Suprapubic skin (tissue), 4 donors: ENCODE results near the gene CD68. TPM values are rescaled to one million over a fixed set of nuclear protein-coding genes. Genes with fewer than 3 reads are reported as not detected.
A peak's percentile ranks its signal among the peaks of the same experiment; 100 is the strongest.

Experiments
- DNase-seq, 2 donors: peaks; one replicate each; pipeline ENCODE4 v3.0.0-alpha.2; 2019; ENCODE audit warnings: low spot score in 2 of 2
- H3K27ac ChIP-seq: fragments of 200-600 bp; sonication (generic); one replicate; pipeline ENCODE4 v1.5.1; 2019
- H3K27me3 ChIP-seq: fragments of 200-600 bp; sonication (generic); one replicate; pipeline ENCODE4 v1.5.1; 2019
- H3K36me3 ChIP-seq: fragments of 200-600 bp; sonication (generic); one replicate; pipeline ENCODE4 v1.5.1; 2019
- H3K4me1 ChIP-seq: fragments of 200-600 bp; sonication (generic); one replicate; pipeline ENCODE4 v1.5.1; 2019
- H3K4me3 ChIP-seq: fragments of 200-600 bp; sonication (generic); one replicate; pipeline ENCODE4 v1.5.1; 2019; ENCODE audit warnings: mild to moderate bottlenecking
- H3K9me3 ChIP-seq: fragments of 200-600 bp; sonication (generic); one replicate; pipeline ENCODE4 v1.5.1; 2019
- EP300 ChIP-seq: sonication (generic); formaldehyde crosslinking; IDR thresholded peaks from one replicate; pipeline ENCODE4 v1.6.1; 2017; ENCODE audit warnings: antibody characterized with exemption
- POLR2A ChIP-seq, 2 donors: fragments of 450-650 bp; IDR thresholded peaks; one replicate each; pipeline ENCODE4 v1.6.1; 2017; ENCODE audit warnings: antibody characterized with exemption in 2 of 2, mild to moderate bottlenecking in 2 of 2, moderate library complexity in 2 of 2
- POLR2AphosphoS5 ChIP-seq, 3 donors: sonication (generic); formaldehyde crosslinking; IDR thresholded peaks; one replicate each; pipeline ENCODE4 v1.6.1; 2017; ENCODE audit warnings: antibody characterized with exemption in 3 of 3
- WGBS: methylation state at CpG from one replicate; pipeline ENCODE4 v1.1.5; 2018; 5-methylcytosine and 5-hydroxymethylcytosine counted together
- total RNA-seq, 4 donors: library from RNA; depleted of rRNA; stranded (reverse); fragments of >200 nt; gene quantifications; one replicate each; pipeline ENCODE4 v1.1.0, GENCODE V29; 2016
- TF ChIP-seq, protein P1 (sequence below), 2 donors: fragments of 200-600 bp in 1 of 2; fragments of 450-650 bp in 1 of 2; sonication (generic) in 1 of 2; IDR thresholded peaks; one replicate each; pipeline ENCODE4 v1.5.1; 2016 to 2019; ENCODE audit warnings: antibody characterized with exemption in 2 of 2, mild to moderate bottlenecking in 1 of 2, moderate library complexity in 1 of 2

CD68 gene, protein sequence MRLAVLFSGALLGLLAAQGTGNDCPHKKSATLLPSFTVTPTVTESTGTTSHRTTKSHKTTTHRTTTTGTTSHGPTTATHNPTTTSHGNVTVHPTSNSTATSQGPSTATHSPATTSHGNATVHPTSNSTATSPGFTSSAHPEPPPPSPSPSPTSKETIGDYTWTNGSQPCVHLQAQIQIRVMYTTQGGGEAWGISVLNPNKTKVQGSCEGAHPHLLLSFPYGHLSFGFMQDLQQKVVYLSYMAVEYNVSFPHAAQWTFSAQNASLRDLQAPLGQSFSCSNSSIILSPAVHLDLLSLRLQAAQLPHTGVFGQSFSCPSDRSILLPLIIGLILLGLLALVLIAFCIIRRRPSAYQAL
- 10 to 100 TPM in 1 of 4 donors, 1 to 10 TPM in 3; 5.0 to 13.2 (median 9.6) TPM for total RNA-seq

DNA sequence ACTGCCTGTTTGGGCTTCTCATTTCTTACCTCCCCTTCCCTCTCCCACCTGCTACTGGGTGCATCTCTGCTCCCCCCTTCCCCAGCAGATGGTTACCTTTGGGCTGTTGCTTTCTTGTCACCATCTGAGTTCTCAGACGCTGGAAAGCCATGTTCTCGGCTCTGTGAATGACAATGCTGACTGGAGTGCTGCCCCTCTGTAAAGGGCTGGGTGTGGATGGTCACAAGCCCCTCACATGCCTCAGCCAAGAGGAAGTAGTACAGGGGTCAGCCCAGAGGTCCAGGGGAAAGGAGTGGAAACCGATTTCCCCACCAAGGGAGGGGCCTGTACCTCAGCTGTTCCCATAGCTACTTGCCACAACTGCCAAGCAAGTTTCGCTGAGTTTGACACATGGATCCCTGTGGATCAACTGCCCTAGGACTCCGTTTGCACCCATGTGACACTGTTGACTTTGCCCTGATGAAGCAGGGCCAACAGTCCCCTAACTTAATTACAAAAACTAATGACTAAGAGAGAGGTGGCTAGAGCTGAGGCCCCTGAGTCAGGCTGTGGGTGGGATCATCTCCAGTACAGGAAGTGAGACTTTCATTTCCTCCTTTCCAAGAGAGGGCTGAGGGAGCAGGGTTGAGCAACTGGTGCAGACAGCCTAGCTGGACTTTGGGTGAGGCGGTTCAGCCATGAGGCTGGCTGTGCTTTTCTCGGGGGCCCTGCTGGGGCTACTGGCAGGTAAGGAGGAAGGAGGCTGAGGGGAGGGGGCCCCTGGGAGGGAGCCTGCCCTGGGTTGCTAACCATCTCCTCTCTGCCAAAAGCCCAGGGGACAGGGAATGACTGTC is at the start of gene CD68:
Gene CD68 (plus strand): TSS at position 638 of the 833 bp plus-strand sequence. CDS start 40 bp downstream, at position 678.
- Histone ChIP-seq H3K27me3 (no peaks in the 10 kb centered on the region), H3K36me3 (peaks cover 47% of the 10 kb centered on the region), H3K9me3 (no peaks in the 10 kb centered on the region), H3K4me3 (peak within 1 kb of the TSS; percentile 60), H3K27ac (peak within 1 kb of the TSS; percentile 90), H3K4me1 (peaks cover 88% of the 10 kb centered on the region)
- TF ChIP-seq EP300 (no peak), POLR2AphosphoS5 (IDR thresholded peaks at IDR 0.05) (peak; percentile 19 to 69 (median 32)), POLR2A (IDR thresholded peaks at IDR 0.05) (peak in 1 of 2 donors; percentile 58)
- TF ChIP-seq, protein P1, sequence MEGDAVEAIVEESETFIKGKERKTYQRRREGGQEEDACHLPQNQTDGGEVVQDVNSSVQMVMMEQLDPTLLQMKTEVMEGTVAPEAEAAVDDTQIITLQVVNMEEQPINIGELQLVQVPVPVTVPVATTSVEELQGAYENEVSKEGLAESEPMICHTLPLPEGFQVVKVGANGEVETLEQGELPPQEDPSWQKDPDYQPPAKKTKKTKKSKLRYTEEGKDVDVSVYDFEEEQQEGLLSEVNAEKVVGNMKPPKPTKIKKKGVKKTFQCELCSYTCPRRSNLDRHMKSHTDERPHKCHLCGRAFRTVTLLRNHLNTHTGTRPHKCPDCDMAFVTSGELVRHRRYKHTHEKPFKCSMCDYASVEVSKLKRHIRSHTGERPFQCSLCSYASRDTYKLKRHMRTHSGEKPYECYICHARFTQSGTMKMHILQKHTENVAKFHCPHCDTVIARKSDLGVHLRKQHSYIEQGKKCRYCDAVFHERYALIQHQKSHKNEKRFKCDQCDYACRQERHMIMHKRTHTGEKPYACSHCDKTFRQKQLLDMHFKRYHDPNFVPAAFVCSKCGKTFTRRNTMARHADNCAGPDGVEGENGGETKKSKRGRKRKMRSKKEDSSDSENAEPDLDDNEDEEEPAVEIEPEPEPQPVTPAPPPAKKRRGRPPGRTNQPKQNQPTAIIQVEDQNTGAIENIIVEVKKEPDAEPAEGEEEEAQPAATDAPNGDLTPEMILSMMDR (IDR thresholded peaks at IDR 0.05), result no peak
- peak in 1 of 2 donors; percentile 92 for DNase-seq
- WGBS, result 14% methylated on average over 7 of the region's 7 CpGs

DNA sequence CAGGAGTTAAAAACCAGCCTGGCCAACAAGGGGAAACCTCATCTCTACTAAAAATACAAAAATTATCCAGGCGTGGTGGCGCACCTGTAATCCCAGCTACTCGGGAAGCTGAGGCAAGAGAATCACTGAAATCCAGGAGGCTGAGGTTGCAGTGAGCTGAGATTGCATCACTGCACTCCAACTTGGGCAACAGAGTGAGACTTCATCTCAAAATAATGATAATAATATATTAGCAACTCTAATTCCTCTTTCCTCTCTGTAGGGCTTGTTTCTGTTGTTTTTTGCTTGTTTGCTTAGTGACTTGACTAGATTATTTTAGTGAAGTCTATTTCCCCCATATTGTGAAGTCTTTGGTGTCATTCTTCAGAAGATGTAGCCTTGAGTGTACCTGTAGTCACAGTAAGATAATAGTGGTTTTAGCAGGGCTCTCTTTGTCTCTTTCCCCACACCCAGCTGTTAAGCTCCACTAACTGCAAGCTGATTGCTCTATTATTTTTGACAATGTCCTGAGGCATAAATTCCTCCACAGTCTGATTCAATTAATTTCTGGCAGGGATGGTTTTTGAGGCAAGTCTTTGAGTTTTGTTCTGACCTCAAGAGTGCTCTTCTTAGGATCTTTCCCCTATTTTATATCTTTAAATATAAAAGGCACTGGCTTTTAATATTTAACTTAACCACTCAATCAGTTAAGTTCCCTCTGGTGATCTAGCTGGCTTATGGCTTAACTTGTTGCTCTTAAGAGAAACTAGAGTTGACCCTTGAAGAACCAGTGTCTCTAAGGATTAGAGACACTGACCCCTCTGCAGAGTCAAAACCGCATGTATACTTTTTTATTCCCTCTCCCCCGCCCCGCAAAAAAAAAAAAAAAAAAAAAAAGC is 49.2 kb upstream of the CD68 start:
- TF ChIP-seq, protein P1 (IDR thresholded peaks at IDR 0.05), result no peak
- TF ChIP-seq POLR2AphosphoS5 (IDR thresholded peaks at IDR 0.05) (no peak), POLR2A (IDR thresholded peaks at IDR 0.05) (no peak), EP300 (no peak)
- H3K27me3 ChIP-seq, result no peaks in the 10 kb centered on the region
- H3K4me1 ChIP-seq, result no peaks in the 10 kb centered on the region
- no peak for DNase-seq
- H3K9me3 ChIP-seq, result no peaks in the 10 kb centered on the region
- 86% methylated on average over 6 of the region's 6 CpGs for WGBS
- no peak overlapping the region for H3K4me3 ChIP-seq
- H3K36me3 ChIP-seq, result no peaks in the 10 kb centered on the region
- H3K27ac ChIP-seq, result no peak overlapping the region

DNA sequence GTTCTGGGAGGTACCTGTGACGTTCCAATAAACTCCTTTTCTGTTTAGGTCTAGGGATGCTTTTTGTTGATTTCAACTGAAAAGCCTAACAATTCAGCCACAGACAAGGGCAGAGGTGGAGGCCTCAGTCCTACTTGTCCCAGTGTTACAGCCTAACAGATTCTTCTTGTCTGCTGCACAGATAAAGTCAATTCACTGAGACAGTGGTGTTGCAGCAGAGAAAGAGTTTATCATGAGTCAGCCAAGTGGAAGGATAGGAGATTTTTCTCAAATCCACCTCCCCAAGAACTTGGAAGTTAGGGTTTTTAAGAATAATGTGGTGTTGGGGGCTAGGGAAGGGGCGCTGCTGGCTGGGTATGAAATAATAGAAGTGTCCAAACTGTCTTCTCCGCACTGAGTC is 41.4 kb upstream of the CD68 start:
- Histone ChIP-seq H3K27me3 (no peaks in the 10 kb centered on the region), H3K9me3 (no peaks in the 10 kb centered on the region), H3K36me3 (no peaks in the 10 kb centered on the region), H3K27ac (no peak overlapping the region), H3K4me3 (no peak overlapping the region), H3K4me1 (no peaks in the 10 kb centered on the region)
- WGBS, result 59% methylated on average over 3 of the region's 3 CpGs
- TF ChIP-seq POLR2AphosphoS5 (IDR thresholded peaks at IDR 0.05), result no peak
- TF ChIP-seq EP300, result no peak
- TF ChIP-seq POLR2A (IDR thresholded peaks at IDR 0.05), result no peak
- TF ChIP-seq, protein P1 (IDR thresholded peaks at IDR 0.05), result no peak
- DNase-seq, result no peak

DNA sequence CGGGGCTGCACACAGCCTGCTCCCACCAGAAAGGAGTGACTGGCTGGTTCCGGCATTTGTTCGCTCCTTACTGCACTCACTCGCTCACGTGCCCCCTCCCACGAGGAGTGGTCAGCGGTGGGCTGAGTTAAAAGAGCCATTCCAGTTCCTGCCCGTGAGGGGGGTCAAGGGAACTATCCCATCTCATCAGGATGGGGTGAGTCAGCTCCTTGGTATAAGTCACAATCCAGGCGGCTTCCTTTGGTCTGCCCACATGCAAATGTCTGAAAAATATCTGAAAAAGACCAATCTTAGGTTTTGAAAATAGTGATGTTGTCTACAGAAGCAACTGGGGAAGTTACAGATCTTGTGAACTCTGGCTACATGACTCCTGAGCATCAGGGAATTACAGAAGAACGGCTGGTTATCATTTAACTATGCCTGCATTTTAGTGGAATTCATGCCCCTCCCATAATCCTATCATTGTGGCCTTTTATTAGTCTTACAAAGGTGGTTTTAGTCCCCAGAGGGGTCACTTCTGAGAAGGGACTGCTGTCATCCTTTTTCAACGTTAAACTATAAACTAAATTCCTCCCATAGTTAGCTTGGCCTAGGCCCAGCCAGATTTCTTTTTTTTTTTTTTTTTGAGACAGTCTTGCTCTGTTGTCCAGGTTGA is 40.4 kb upstream of the CD68 start:
- no peak for TF ChIP-seq EP300
- TF ChIP-seq, protein P1 (IDR thresholded peaks at IDR 0.05), result no peak
- TF ChIP-seq POLR2AphosphoS5 (IDR thresholded peaks at IDR 0.05), result no peak
- no peak overlapping the region for H3K27ac ChIP-seq
- WGBS, result 69% methylated on average over 8 of the region's 11 CpGs
- DNase-seq, result no peak
- no peaks in the 10 kb centered on the region for H3K4me1 ChIP-seq
- H3K9me3 ChIP-seq, result no peaks in the 10 kb centered on the region
- no peaks in the 10 kb centered on the region for H3K36me3 ChIP-seq
- H3K27me3 ChIP-seq, result no peaks in the 10 kb centered on the region
- H3K4me3 ChIP-seq, result no peak overlapping the region
